Measurements from ENCODE around the gene CSF1.

CSF1 gene

DNA sequence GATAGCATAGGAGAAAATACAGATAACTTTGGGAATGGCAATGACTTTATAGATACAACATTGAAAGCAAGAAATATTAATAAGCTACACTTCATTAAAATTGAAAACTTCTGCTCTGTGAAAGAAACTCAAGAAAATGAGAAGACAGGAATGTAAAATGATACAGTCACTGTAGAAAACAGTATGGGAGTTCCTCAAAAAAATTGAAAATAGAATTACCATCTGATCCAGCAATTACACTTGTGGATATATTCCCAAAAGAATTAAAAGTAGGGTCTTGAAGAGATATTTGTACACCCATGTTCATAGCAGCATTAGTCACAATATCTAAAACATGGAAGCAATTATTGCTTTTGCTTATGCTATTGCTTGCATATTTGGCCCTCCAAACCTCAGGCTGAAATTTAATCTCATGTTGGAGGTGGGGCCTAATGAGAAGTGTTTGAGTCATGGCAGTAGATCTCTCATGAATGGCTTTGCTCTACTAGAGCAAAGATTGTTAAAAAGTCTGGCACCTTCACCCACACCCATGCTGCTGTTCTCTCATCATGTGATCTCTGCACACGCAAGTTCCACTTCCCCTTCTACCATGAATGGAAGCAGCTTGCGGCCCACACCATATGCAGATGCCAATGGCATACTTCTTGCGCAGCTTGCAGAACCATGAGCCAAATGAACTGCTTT is 58.6 kb downstream of the CSF1 start:
- H3K4me3 ChIP-seq (ENCODE audit: low read depth, low read length): no peak overlapping the region
- DNase-seq (ENCODE audit: low read depth): no peak
- TF ChIP-seq, protein P1, sequence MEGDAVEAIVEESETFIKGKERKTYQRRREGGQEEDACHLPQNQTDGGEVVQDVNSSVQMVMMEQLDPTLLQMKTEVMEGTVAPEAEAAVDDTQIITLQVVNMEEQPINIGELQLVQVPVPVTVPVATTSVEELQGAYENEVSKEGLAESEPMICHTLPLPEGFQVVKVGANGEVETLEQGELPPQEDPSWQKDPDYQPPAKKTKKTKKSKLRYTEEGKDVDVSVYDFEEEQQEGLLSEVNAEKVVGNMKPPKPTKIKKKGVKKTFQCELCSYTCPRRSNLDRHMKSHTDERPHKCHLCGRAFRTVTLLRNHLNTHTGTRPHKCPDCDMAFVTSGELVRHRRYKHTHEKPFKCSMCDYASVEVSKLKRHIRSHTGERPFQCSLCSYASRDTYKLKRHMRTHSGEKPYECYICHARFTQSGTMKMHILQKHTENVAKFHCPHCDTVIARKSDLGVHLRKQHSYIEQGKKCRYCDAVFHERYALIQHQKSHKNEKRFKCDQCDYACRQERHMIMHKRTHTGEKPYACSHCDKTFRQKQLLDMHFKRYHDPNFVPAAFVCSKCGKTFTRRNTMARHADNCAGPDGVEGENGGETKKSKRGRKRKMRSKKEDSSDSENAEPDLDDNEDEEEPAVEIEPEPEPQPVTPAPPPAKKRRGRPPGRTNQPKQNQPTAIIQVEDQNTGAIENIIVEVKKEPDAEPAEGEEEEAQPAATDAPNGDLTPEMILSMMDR (IDR thresholded peaks at IDR 0.05; ENCODE audit: insufficient read depth, low read depth, low read length, missing control alignments): no peak

- no peak for DNase-seq (ENCODE audit: low read depth)
- H3K4me3 ChIP-seq (ENCODE audit: low read depth, low read length): no peak overlapping the region
- TF ChIP-seq, protein P1 (IDR thresholded peaks at IDR 0.05; ENCODE audit: insufficient read depth, low read depth, low read length, missing control alignments): no peak
Measured at GRCh38 chr1:109969907-109970306, 59.3 kb downstream of the CSF1 start.

GRCh38 chr1:109971559-109971958 is 60.9 kb downstream of the CSF1 start:
- DNase-seq (ENCODE audit: low read depth): no peak
- H3K4me3 ChIP-seq (ENCODE audit: low read depth, low read length): no peak overlapping the region
- TF ChIP-seq, protein P1 (IDR thresholded peaks at IDR 0.05; ENCODE audit: insufficient read depth, low read depth, low read length, missing control alignments): no peak

DNA sequence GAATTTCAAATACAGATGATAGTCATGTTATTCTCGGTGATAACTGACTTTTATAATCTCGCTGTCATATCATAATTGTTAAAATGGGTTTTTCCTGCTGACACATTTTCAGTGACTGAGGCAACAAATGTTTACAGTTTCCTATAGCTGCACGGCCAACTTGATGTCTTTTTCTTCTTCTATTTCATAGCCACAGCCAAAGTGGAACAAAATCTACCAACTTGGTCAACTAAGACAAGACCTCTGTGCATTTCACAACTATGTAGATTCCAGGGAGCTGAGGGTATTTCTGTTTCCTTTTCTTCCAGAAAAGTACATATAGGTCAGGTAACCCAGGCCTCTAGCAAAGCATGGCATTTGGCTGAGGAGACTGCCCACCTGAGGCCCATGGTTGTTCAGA is 63.5 kb downstream of the CSF1 start:
- TF ChIP-seq, protein P1 (IDR thresholded peaks at IDR 0.05; ENCODE audit: insufficient read depth, low read depth, low read length, missing control alignments): no peak
- H3K4me3 ChIP-seq (ENCODE audit: low read depth, low read length): no peak overlapping the region
- no peak for DNase-seq (ENCODE audit: low read depth)

- no peak overlapping the region for H3K4me3 ChIP-seq (ENCODE audit: low read depth, low read length)
- no peak for DNase-seq (ENCODE audit: low read depth)
- TF ChIP-seq, protein P1 (IDR thresholded peaks at IDR 0.05; ENCODE audit: insufficient read depth, low read depth, low read length, missing control alignments): no peak
Measured at GRCh38 chr1:109975718-109976117, 65.1 kb downstream of the CSF1 start.

GRCh38 chr1:109976762-109977161 is 66.1 kb downstream of the CSF1 start:
- no peak overlapping the region for H3K4me3 ChIP-seq (ENCODE audit: low read depth, low read length)
- DNase-seq (ENCODE audit: low read depth): no peak
- TF ChIP-seq, protein P1 (IDR thresholded peaks at IDR 0.05; ENCODE audit: insufficient read depth, low read depth, low read length, missing control alignments): no peak

- TF ChIP-seq, protein P1 (IDR thresholded peaks at IDR 0.05; ENCODE audit: insufficient read depth, low read depth, low read length, missing control alignments): no peak
- no peak for DNase-seq (ENCODE audit: low read depth)
Measured at GRCh38 chr1:109977225-109977624, 66.6 kb downstream of the CSF1 start.

More at GRCh38 chr1:109977225-109977624, 66.6 kb downstream of the CSF1 start:
- H3K4me3 ChIP-seq (ENCODE audit: low read depth, low read length): no peak overlapping the region

All from GM12865 (cell line).